Eye (tissue), 1 donor: ENCODE data around the gene MTRFR.
"Not testable (repeated sequence)": the region's sequence is repeated elsewhere in the genome, so short reads cannot be mapped to it uniquely, and the experiment has no call there.

ENCODE experiments used
- DNase-seq: peaks from one replicate; pipeline ENCODE4 v3.0.0-alpha.2; 2015

The MTRFR gene

GRCh38 chr12:123250471-123251383 lies 17.5 kb downstream of the MTRFR start:
- no peak for DNase-seq

GRCh38 chr12:123251403-123252076 lies 18.3 kb downstream of the MTRFR start:
- DNase-seq, result no peak

- not testable (repeated sequence) for DNase-seq
Measured at GRCh38 chr12:123252365-123252764, 19.1 kb downstream of the MTRFR start.

GRCh38 chr12:123253641-123254459 lies 20.6 kb downstream of the MTRFR start:
- DNase-seq, result no peak

GRCh38 chr12:123254853-123255446 lies 21.7 kb downstream of the MTRFR start:
- DNase-seq, result no peak

- DNase-seq, result no peak
Measured at GRCh38 chr12:123258593-123258992, 25.4 kb downstream of the MTRFR start.

GRCh38 chr12:123260081-123260480 lies 26.8 kb downstream of the MTRFR start:
- no peak for DNase-seq

- no peak for DNase-seq
Measured at GRCh38 chr12:123261196-123261595, 28.0 kb downstream of the MTRFR start.

- no peak for DNase-seq
Measured at GRCh38 chr12:123263196-123263817, 30.1 kb downstream of the MTRFR start.

GRCh38 chr12:123264642-123265041 lies 31.4 kb downstream of the MTRFR start:
- peak; percentile 40 for DNase-seq

GRCh38 chr12:123265851-123266678 lies 32.8 kb downstream of the MTRFR start:
- DNase-seq, result no peak

GRCh38 chr12:123266679-123267277 lies 33.5 kb downstream of the MTRFR start:
- DNase-seq, result no peak

GRCh38 chr12:123267335-123267920 lies 34.2 kb downstream of the MTRFR start:
- DNase-seq, result peak; percentile 32

GRCh38 chr12:123267991-123268843 lies 35.0 kb downstream of the MTRFR start:
- peak; percentile 77 for DNase-seq

- DNase-seq, result no peak
Measured at GRCh38 chr12:123268850-123269249, 35.6 kb downstream of the MTRFR start.

- peak; percentile 93 for DNase-seq
Measured at GRCh38 chr12:123269395-123269892, 36.2 kb downstream of the MTRFR start.

- no peak for DNase-seq
Measured at GRCh38 chr12:123269896-123270213, 36.6 kb downstream of the MTRFR start.

- DNase-seq, result peak; percentile 75
Measured at GRCh38 chr12:123270214-123271000, 37.2 kb downstream of the MTRFR start.
